NOMO-1 treated with DMSO at 0.1 percent for 48 hours (cell line): ENCODE measurements around the gene LRRC25.

ENCODE experiments used
- DNase-seq: peaks from one replicate; lab custom pipeline; 2025; ENCODE audit not compliant: unreplicated experiment; lab: John Stamatoyannopoulos, UW

LRRC25 gene

DNA sequence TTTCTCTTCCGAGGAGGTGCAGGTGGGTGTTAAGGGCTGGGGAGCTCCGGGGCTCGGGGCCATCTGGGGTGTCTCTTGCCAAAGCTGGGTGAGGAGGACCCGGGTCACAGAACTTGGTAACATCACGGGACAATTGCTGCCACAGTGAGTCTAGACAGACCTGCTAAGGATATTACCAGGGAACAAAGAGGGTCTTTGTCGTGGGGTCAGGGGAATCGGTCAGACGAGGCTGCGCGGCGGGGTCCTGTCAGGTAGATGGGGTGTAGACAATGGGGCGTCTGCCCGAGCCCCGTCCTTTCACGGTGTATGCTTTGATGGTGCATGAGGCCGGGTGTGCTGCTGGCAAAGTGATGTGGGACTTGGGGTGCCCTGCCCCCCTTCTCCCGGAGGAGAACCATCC, 49.3 kb downstream of the LRRC25 start:
- no peak for DNase-seq

DNA sequence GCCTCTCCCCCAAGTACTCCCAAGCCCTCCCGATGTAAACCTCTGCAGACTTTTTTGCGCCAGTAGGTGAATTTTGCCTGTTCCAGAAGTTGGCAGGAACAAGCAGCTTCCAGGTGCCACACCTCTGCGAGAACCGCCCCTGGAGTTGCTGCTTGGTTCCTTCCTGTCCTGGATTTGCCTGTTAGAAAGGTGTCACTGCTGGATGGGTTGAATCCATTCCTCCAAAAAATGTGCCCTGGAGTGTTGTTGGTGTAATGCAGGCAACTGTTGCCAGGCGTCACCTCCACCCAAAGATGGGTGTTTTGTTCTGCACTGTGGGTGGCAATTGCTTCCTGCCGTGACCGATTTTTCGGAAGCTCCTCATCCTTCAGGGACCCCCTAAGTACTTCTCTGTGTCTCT, 51.3 kb downstream of the LRRC25 start:
- no peak for DNase-seq

GRCh38 chr19:18345296-18345695, 52.1 kb downstream of the LRRC25 start:
- DNase-seq, result no peak

GRCh38 chr19:18344582-18344950, 52.9 kb downstream of the LRRC25 start:
- DNase-seq, result no peak

- DNase-seq, result no peak
Observed at GRCh38 chr19:18342090-18342632, 55.3 kb downstream of the LRRC25 start.
